Measurements from ENCODE around the gene CANT1. TPM values are rescaled to one million over a fixed set of nuclear protein-coding genes. Genes with fewer than 3 reads are reported as not detected.
"Not testable (repeated sequence)": the region's sequence is repeated elsewhere in the genome, so short reads cannot be mapped to it uniquely, and the experiment has no call there.

CANT1 gene
- total and polyA plus RNA-seq, 12 donors, result 10.3 to 78.3 (median 40.4) TPM

GRCh38 chr17:78946131-78946530, 63.4 kb downstream of the CANT1 start:
- 79 to 91% (median 89%) methylated on average over 7 of the region's 7 CpGs for WGBS, 4 donors
- Histone ChIP-seq H3K4me3 (no peak overlapping the region), H3K36me3 (replicated peaks in 1 of 2) (no peaks in the 10 kb centered on the region), H3K27me3 (no peaks in the 10 kb centered on the region), H3K4me1 (replicated peaks in 1 of 2) (peaks cover 15% of the 10 kb centered on the region in 2 donors), H3K27ac (peak overlapping the region in 2 of 5 donors; percentile 34 to 89), H3K9me3 (replicated peaks in 1 of 3) (peaks cover 0 to 14% (median 0%) of the 10 kb centered on the region in 3 donors)
- TF ChIP-seq CTCF (IDR thresholded peaks at IDR 0.05) (no peak), POLR2A (IDR thresholded peaks at IDR 0.05) (no peak)
- DNase-seq, result no peak
- intact Hi-C loops (cut with DNase I), result no loop called here

GRCh38 chr17:78945455-78945854, 64.1 kb downstream of the CANT1 start:
- H3K27me3 ChIP-seq; H3K9me3 ChIP-seq (replicated peaks in 1 of 3); H3K36me3 ChIP-seq (replicated peaks in 1 of 2); H3K4me3 ChIP-seq; H3K27ac ChIP-seq; intact Hi-C loops (cut with DNase I); DNase-seq: not testable (repeated sequence)
- H3K4me1 ChIP-seq (replicated peaks in 1 of 2), result peaks cover 15% of the 10 kb centered on the region in 2 donors
- 92 to 97% (median 94%) methylated on average over 12 of the region's 12 CpGs for WGBS, 4 donors

GRCh38 chr17:78944956-78945355, 64.6 kb downstream of the CANT1 start:
- Histone ChIP-seq H3K27me3 (no peaks in the 10 kb centered on the region), H3K36me3 (replicated peaks in 1 of 2) (no peaks in the 10 kb centered on the region), H3K9me3 (replicated peaks in 1 of 3) (peaks cover 0 to 3% (median 0%) of the 10 kb centered on the region in 3 donors), H3K4me1 (replicated peaks in 1 of 2) (peaks cover 15% of the 10 kb centered on the region in 2 donors), H3K27ac (no peak overlapping the region), H3K4me3 (no peak overlapping the region)
- WGBS, 4 donors, result 70 to 86% (median 78%) methylated on average over 10 of the region's 10 CpGs
- intact Hi-C loops (cut with DNase I), result no loop called here
- no peak for DNase-seq
- TF ChIP-seq POLR2A (IDR thresholded peaks at IDR 0.05), result no peak
- no peak for TF ChIP-seq CTCF (IDR thresholded peaks at IDR 0.05)

GRCh38 chr17:78944026-78944425, 65.5 kb downstream of the CANT1 start:
- Histone ChIP-seq H3K27ac (no peak overlapping the region), H3K9me3 (replicated peaks in 1 of 3) (no peaks in the 10 kb centered on the region), H3K4me3 (no peak overlapping the region), H3K36me3 (replicated peaks in 1 of 2) (no peaks in the 10 kb centered on the region), H3K4me1 (replicated peaks in 1 of 2) (peaks cover 15% of the 10 kb centered on the region in 2 donors), H3K27me3 (no peaks in the 10 kb centered on the region)
- WGBS, 4 donors, result 80 to 86% (median 83%) methylated on average over 6 to 7 of the region's 7 CpGs
- no peak for DNase-seq
- TF ChIP-seq POLR2A (IDR thresholded peaks at IDR 0.05), result no peak
- no peak for TF ChIP-seq CTCF (IDR thresholded peaks at IDR 0.05)
- intact Hi-C loops (cut with DNase I), result no loop called here

Other genes with a start within 250 kb of the CANT1 start
- gene CYTH1, start 227.5 kb downstream of the CANT1 start, total RNA-seq, result 100 to 1,000 TPM in 1 of 9 donors, 10 to 100 TPM in 8; 26.0 to 141 (median 56.0) TPM
- gene CYTH1, start 227.5 kb downstream of the CANT1 start, polyA plus RNA-seq, result 10 to 100 TPM; 32.6 to 45.2 (median 35.3) TPM
- 10 to 100 TPM; 13.9 to 69.1 (median 46.3) TPM for gene USP36, start 168.9 kb downstream of the CANT1 start, total RNA-seq
- 10 to 100 TPM; 19.7 to 48.8 (median 44.8) TPM for gene USP36, start 168.9 kb downstream of the CANT1 start, polyA plus RNA-seq
- gene CEP295NL, start 106.6 kb downstream of the CANT1 start, total RNA-seq, result 1 to 10 TPM in 5 of 9 donors, under 1 TPM in 4; 0.18 to 5.1 (median 1.1) TPM
- 1 to 10 TPM in 1 of 3 donors, under 1 TPM in 2; 0.07 to 3.7 (median 0.13) TPM for gene CEP295NL, start 106.6 kb downstream of the CANT1 start, polyA plus RNA-seq
- gene TIMP2, start 84.4 kb downstream of the CANT1 start, total RNA-seq, result 100 to 1,000 TPM in 8 of 9 donors, 10 to 100 TPM in 1; 20.2 to 275 (median 210) TPM
- gene TIMP2, start 84.4 kb downstream of the CANT1 start, polyA plus RNA-seq, result 100 to 1,000 TPM in 1 of 3 donors, 10 to 100 TPM in 2; 50.8 to 153 (median 55.9) TPM
- gene LGALS3BP, start 29.8 kb downstream of the CANT1 start, total RNA-seq, result 1,000 to 10,000 TPM in 2 of 9 donors, 100 to 1,000 TPM in 7; 144 to 1,588 (median 789) TPM
- 100 to 1,000 TPM; 266 to 499 (median 286) TPM for gene LGALS3BP, start 29.8 kb downstream of the CANT1 start, polyA plus RNA-seq
- gene C1QTNF1, start 14.4 kb upstream of the CANT1 start, total RNA-seq, result 100 to 1,000 TPM in 6 of 9 donors, 10 to 100 TPM in 3; 20.4 to 175 (median 134) TPM
- 100 to 1,000 TPM in 1 of 3 donors, 10 to 100 TPM in 2; 17.2 to 147 (median 74.4) TPM for gene C1QTNF1, start 14.4 kb upstream of the CANT1 start, polyA plus RNA-seq
- gene ENGASE, start 65.1 kb upstream of the CANT1 start, total RNA-seq, result 10 to 100 TPM in 8 of 9 donors, 1 to 10 TPM in 1; 4.4 to 87.5 (median 25.7) TPM
- 100 to 1,000 TPM in 1 of 3 donors, 10 to 100 TPM in 1, 1 to 10 TPM in 1; 8.6 to 155 (median 40.1) TPM for gene ENGASE, start 65.1 kb upstream of the CANT1 start, polyA plus RNA-seq